Liver (tissue), 9 donors: ENCODE data around the gene CST3. TPM values are rescaled to one million over a fixed set of nuclear protein-coding genes. Genes with fewer than 3 reads are reported as not detected.

Experiments used
- DNase-seq: peaks from one replicate; pipeline ENCODE4 v3.0.0-alpha.2; 2017; ENCODE audit warnings: low spot score
- H3K27ac ChIP-seq, 2 donors: one replicate each; pipeline ENCODE4 v1.7.0; 2013; ENCODE audit warnings: inconsistent platforms in 2 of 2, low read length in 2 of 2, control low read depth in 1 of 2, low read depth in 1 of 2, mild to moderate bottlenecking in 1 of 2
- H3K27me3 ChIP-seq, 4 donors: one replicate each; pipeline versions ENCODE4 v1.6.1 to v1.7.0; 2013; ENCODE audit warnings: low read length in 3 of 4, inconsistent platforms in 1 of 4, mild to moderate bottlenecking in 1 of 4, moderate library complexity in 1 of 4; ENCODE audit not compliant: control insufficient read depth in 4 of 4, insufficient read depth in 4 of 4
- H3K36me3 ChIP-seq, 4 donors: one replicate each; pipeline versions ENCODE4 v1.6.1 to v1.7.0; 2013; ENCODE audit warnings: low read length in 3 of 4, mild to moderate bottlenecking in 3 of 4, low read depth in 1 of 4, moderate library complexity in 1 of 4; ENCODE audit not compliant: control insufficient read depth in 4 of 4, insufficient read depth in 3 of 4
- H3K4me1 ChIP-seq, 4 donors: one replicate each; pipeline versions ENCODE4 v1.6.1 to v1.7.0; 2013; ENCODE audit warnings: low read length in 3 of 4, mild to moderate bottlenecking in 3 of 4, moderate library complexity in 1 of 4; ENCODE audit not compliant: control insufficient read depth in 4 of 4, insufficient read depth in 4 of 4
- H3K4me3 ChIP-seq, 3 donors: one replicate each; pipeline versions ENCODE4 v1.6.1 to v1.7.0; 2013; ENCODE audit warnings: low read length in 3 of 3, control low read depth in 1 of 3, low read depth in 1 of 3, mild to moderate bottlenecking in 1 of 3
- H3K9ac ChIP-seq, 2 donors: one replicate each; pipeline ENCODE4 v1.7.0; 2013; ENCODE audit warnings: low read length in 2 of 2, mild to moderate bottlenecking in 2 of 2, moderate library complexity in 2 of 2, control low read depth in 1 of 2, low read depth in 1 of 2
- H3K9me3 ChIP-seq, 4 donors: one replicate each; pipeline versions ENCODE4 v1.6.1 to v1.7.0; 2013; ENCODE audit warnings: low read length in 3 of 4; ENCODE audit not compliant: control insufficient read depth in 4 of 4
- ATF3 ChIP-seq: IDR thresholded peaks from 2 replicates; pipeline ENCODE4 v1.6.1; 2016; ENCODE audit warnings: antibody characterized with exemption
- CTCF ChIP-seq: fragments of 150-350 bp; IDR thresholded peaks from 2 replicates; pipeline ENCODE4 v1.5.1; 2017; ENCODE audit warnings: improper control_type of control experiment, low read depth, low read length; ENCODE audit not compliant: missing input control
- EGR1 ChIP-seq, 2 donors: IDR thresholded peaks; 2 replicates each; pipeline ENCODE4 v1.6.1; 2016 to 2018; ENCODE audit warnings: antibody characterized with exemption in 2 of 2, low read depth in 2 of 2
- FOXA1 ChIP-seq: IDR thresholded peaks from 2 replicates; pipeline ENCODE4 v1.6.1; 2016; ENCODE audit warnings: antibody characterized with exemption
- FOXA2 ChIP-seq: IDR thresholded peaks from 2 replicates; pipeline ENCODE4 v1.6.1; 2016; ENCODE audit warnings: antibody characterized with exemption
- GABPA ChIP-seq, 2 donors: IDR thresholded peaks in 1 of 2; conservative IDR thresholded peaks in 1 of 2; 2 replicates each; pipeline ENCODE4 v1.6.1; 2016; ENCODE audit warnings: antibody characterized with exemption in 2 of 2, mild to moderate bottlenecking in 1 of 2, moderate library complexity in 1 of 2
- HNF4A ChIP-seq, 2 donors: conservative IDR thresholded peaks; 2 replicates each; pipeline ENCODE4 v1.6.1; 2016; ENCODE audit warnings: antibody characterized with exemption in 2 of 2, mild to moderate bottlenecking in 2 of 2
- HNF4G ChIP-seq: IDR thresholded peaks from 2 replicates; pipeline ENCODE4 v1.6.1; 2016; ENCODE audit warnings: antibody characterized with exemption
- JUND ChIP-seq, 2 donors: IDR thresholded peaks; 2 replicates each; pipeline ENCODE4 v1.6.1; 2016; ENCODE audit warnings: antibody characterized with exemption in 2 of 2
- MAX ChIP-seq: IDR thresholded peaks from 2 replicates; pipeline ENCODE4 v1.6.1; 2016; ENCODE audit warnings: antibody characterized with exemption
- NR2F2 ChIP-seq: IDR thresholded peaks from 2 replicates; pipeline ENCODE4 v1.6.1; 2016; ENCODE audit warnings: antibody characterized with exemption
- RAD21 ChIP-seq, 2 donors: IDR thresholded peaks; 2 replicates each; pipeline ENCODE4 v1.6.1; 2016; ENCODE audit warnings: antibody characterized with exemption in 2 of 2, mild to moderate bottlenecking in 2 of 2
- REST ChIP-seq: IDR thresholded peaks from 2 replicates; pipeline ENCODE4 v1.6.1; 2016; ENCODE audit warnings: antibody characterized with exemption, mild to moderate bottlenecking
- RXRA ChIP-seq, 2 donors: IDR thresholded peaks; 2 replicates each; pipeline ENCODE4 v1.6.1; 2017 to 2018; ENCODE audit warnings: antibody characterized with exemption in 2 of 2, mild to moderate bottlenecking in 1 of 2
- SP1 ChIP-seq: IDR thresholded peaks from 2 replicates; pipeline ENCODE4 v1.6.1; 2018; ENCODE audit warnings: antibody characterized with exemption, mild to moderate bottlenecking
- TAF1 ChIP-seq: conservative IDR thresholded peaks from 2 replicates; pipeline ENCODE4 v1.6.1; 2016; ENCODE audit warnings: antibody characterized with exemption, mild to moderate bottlenecking
- YY1 ChIP-seq: IDR thresholded peaks from 2 replicates; pipeline ENCODE4 v1.6.1; 2016; ENCODE audit warnings: antibody characterized with exemption, mild to moderate bottlenecking
- ZBTB33 ChIP-seq: IDR thresholded peaks from 2 replicates; pipeline ENCODE4 v1.6.1; 2016; ENCODE audit warnings: antibody characterized with exemption
- WGBS: extraction: QIAGEN DNeasy Blood & Tissue Kit; methylation state at CpG from one replicate; pipeline ENCODE4 v1.1.7; 2013; 5-methylcytosine and 5-hydroxymethylcytosine counted together
- polyA plus RNA-seq, 2 donors: library from polyadenylated mRNA; stranded (reverse) in 1 of 2; unstranded in 1 of 2; fragments of 200-250 nt in 1 of 2; fragments of >200 nt in 1 of 2; fragmentation: Nextera tagmentation in 1 of 2; extraction: Ambion mirVana in 1 of 2; gene quantifications; one replicate each; pipeline versions ENCODE4 v1.2.1 to v1.2.3, GENCODE V29; 2013 to 2015
- total RNA-seq, 2 donors: library from RNA; depleted of rRNA; stranded (reverse); fragments of >200 nt; gene quantifications; one replicate each; pipeline ENCODE4 v1.2.3, GENCODE V29; 2014
- donor health status: healthy.
- donor health status: healthy.
- donor health status: healthy.
- donor health status: healthy.
- donor health status: healthy.

Gene CST3
- total and polyA plus RNA-seq, 4 donors, result 153 to 1,712 (median 513) TPM

GRCh38 chr20:23601715-23602114 lies 36.0 kb downstream of the CST3 start:
- Histone ChIP-seq H3K4me1 (no peaks in the 10 kb centered on the region), H3K9me3 (no peaks in the 10 kb centered on the region), H3K9ac (no peak overlapping the region), H3K4me3 (no peak overlapping the region), H3K36me3 (no peaks in the 10 kb centered on the region), H3K27ac (no peak overlapping the region), H3K27me3 (peaks cover 0 to 3% (median 0%) of the 10 kb centered on the region in 4 donors)
- no peak for TF ChIP-seq CTCF
- no peak for TF ChIP-seq ZBTB33
- TF ChIP-seq TAF1, result no peak
- no peak for TF ChIP-seq JUND (IDR thresholded peaks at IDR 0.05)
- no peak for TF ChIP-seq MAX
- no peak for TF ChIP-seq HNF4G
- no peak for TF ChIP-seq ATF3
- no peak for TF ChIP-seq RAD21 (IDR thresholded peaks at IDR 0.05)
- no peak for TF ChIP-seq SP1
- TF ChIP-seq RXRA (IDR thresholded peaks at IDR 0.05), result no peak
- TF ChIP-seq GABPA (IDR thresholded peaks at IDR 0.05 in 1 of 2, conservative IDR thresholded peaks at IDR 0.05 in 1 of 2), result no peak
- no peak for TF ChIP-seq EGR1 (IDR thresholded peaks at IDR 0.05; ENCODE audit: low read depth in 2 of 2)
- TF ChIP-seq NR2F2, result no peak
- no peak for TF ChIP-seq REST
- TF ChIP-seq YY1, result no peak
- TF ChIP-seq FOXA1, result no peak
- TF ChIP-seq FOXA2, result no peak
- TF ChIP-seq HNF4A (conservative IDR thresholded peaks at IDR 0.05), result no peak
- 69% methylated on average over 4 of the region's 4 CpGs for WGBS
- DNase-seq, result no peak

- DNase-seq, result no peak
- no peaks in the 10 kb centered on the region for H3K9me3 ChIP-seq
- no peaks in the 10 kb centered on the region for H3K36me3 ChIP-seq
- H3K27ac ChIP-seq, result no peak overlapping the region
- H3K4me1 ChIP-seq, result no peaks in the 10 kb centered on the region
- H3K4me3 ChIP-seq, result no peak overlapping the region
- H3K9ac ChIP-seq, result no peak overlapping the region
- peaks cover 0 to 6% (median 0%) of the 10 kb centered on the region in 4 donors for H3K27me3 ChIP-seq
- TF ChIP-seq RAD21 (IDR thresholded peaks at IDR 0.05), result no peak
- TF ChIP-seq YY1, result no peak
- TF ChIP-seq CTCF, result no peak
- no peak for TF ChIP-seq RXRA (IDR thresholded peaks at IDR 0.05)
- TF ChIP-seq FOXA1, result no peak
- TF ChIP-seq MAX, result no peak
- TF ChIP-seq ATF3, result no peak
- no peak for TF ChIP-seq GABPA (IDR thresholded peaks at IDR 0.05 in 1 of 2, conservative IDR thresholded peaks at IDR 0.05 in 1 of 2)
- TF ChIP-seq HNF4A (conservative IDR thresholded peaks at IDR 0.05), result no peak
- no peak for TF ChIP-seq ZBTB33
- no peak for TF ChIP-seq EGR1 (IDR thresholded peaks at IDR 0.05; ENCODE audit: low read depth in 2 of 2)
- TF ChIP-seq NR2F2, result no peak
- no peak for TF ChIP-seq JUND (IDR thresholded peaks at IDR 0.05)
- no peak for TF ChIP-seq SP1
- TF ChIP-seq TAF1, result no peak
- no peak for TF ChIP-seq HNF4G
- no peak for TF ChIP-seq FOXA2
Measured at GRCh38 chr20:23598481-23598880, 39.3 kb downstream of the CST3 start.
